ENCODE measurements around the gene CLCA2. TPM values are rescaled to one million over a fixed set of nuclear protein-coding genes. Genes with fewer than 3 reads are reported as not detected.

Gene CLCA2
- total RNA-seq, 1 donor from 2014 or later, result not detected

DNA sequence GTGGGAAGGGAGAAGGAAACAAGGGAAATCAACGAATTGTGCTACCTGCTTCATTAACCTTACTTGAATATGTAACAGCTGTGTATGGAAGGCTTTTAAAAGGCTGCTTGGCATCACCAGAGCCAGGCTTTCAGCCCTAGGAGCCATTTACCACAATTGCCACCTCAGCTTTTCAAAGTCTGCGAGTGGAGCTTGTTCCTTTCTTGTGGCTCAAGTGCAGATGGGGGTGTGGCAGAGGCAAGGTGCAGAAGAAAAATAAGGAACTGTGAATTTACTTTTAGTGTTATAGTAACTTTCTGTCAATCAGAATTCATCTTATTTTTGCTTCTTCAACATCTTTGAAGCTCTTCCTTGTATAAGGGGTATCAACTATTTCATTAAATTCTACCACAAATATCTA, 17.6 kb downstream of the CLCA2 start:
- no peak for DNase-seq (ENCODE audit: low spot score)
- H3K36me3 Mint-ChIP-seq (ENCODE audit: low read depth), result no peaks in the 10 kb centered on the region
- H3K9me3 Mint-ChIP-seq, result no peaks in the 10 kb centered on the region
- peaks cover 7% of the 10 kb centered on the region for H3K27me3 Mint-ChIP-seq (ENCODE audit: low read depth)
- H3K27ac Mint-ChIP-seq, result no peak overlapping the region
- no peak overlapping the region for H3K4me3 Mint-ChIP-seq (ENCODE audit: low read depth)
- intact Hi-C loops (cut with micrococcal nuclease), result no loop called here
- no peaks in the 10 kb centered on the region for H3K4me1 Mint-ChIP-seq (ENCODE audit: low read depth)

DNA sequence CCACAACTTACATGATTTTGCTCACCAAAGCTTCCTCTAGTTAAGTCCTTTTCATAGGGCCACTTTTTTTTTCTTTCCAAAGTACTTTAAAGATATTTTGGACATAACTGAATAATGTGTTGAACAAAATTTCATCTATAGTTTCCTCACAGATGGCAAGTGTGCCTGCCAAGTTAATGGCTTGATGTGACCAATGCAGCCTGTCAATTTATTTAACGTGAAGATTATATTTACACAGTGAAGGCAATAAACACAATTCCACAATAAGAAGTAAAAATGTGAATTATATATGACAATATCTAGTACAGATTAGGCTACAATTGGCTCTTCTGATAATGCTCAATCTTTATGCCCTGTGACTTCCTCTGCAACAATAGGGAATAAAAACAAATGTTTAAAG, 18.0 kb downstream of the CLCA2 start:
- intact Hi-C loops (cut with micrococcal nuclease), result no loop called here
- Mint-ChIP-seq H3K4me1 (ENCODE audit: low read depth) (no peaks in the 10 kb centered on the region), H3K27me3 (ENCODE audit: low read depth) (peaks cover 7% of the 10 kb centered on the region), H3K4me3 (ENCODE audit: low read depth) (no peak overlapping the region), H3K36me3 (ENCODE audit: low read depth) (no peaks in the 10 kb centered on the region), H3K9me3 (no peaks in the 10 kb centered on the region), H3K27ac (no peak overlapping the region)
- DNase-seq (ENCODE audit: low spot score), result no peak

DNA sequence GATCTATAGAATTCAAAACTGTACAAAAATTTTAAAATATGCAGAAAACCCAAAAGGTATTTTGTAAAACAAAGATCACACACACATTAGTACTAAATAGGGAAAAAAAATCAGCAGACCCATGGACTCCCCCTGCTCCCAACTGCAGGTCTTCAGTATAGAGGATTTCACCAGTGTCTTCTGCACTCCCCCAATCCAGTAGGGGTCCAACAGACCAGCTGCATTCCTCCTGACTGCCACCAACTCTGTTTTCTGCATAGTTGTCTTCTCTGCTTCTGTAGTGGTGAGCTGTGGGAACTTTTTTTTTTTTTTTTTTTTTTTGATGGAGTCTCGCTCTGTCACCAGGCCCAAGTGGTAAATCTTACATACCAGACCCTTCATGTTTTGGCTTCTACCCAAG, 21.9 kb downstream of the CLCA2 start:
- peaks cover 3% of the 10 kb centered on the region for H3K27me3 Mint-ChIP-seq (ENCODE audit: low read depth)
- no peaks in the 10 kb centered on the region for H3K9me3 Mint-ChIP-seq
- H3K36me3 Mint-ChIP-seq (ENCODE audit: low read depth), result no peaks in the 10 kb centered on the region
- H3K4me1 Mint-ChIP-seq (ENCODE audit: low read depth), result no peaks in the 10 kb centered on the region
- intact Hi-C loops (cut with micrococcal nuclease), result no loop called here
- no peak overlapping the region for H3K27ac Mint-ChIP-seq
- DNase-seq (ENCODE audit: low spot score), result no peak
- no peak overlapping the region for H3K4me3 Mint-ChIP-seq (ENCODE audit: low read depth)

DNA sequence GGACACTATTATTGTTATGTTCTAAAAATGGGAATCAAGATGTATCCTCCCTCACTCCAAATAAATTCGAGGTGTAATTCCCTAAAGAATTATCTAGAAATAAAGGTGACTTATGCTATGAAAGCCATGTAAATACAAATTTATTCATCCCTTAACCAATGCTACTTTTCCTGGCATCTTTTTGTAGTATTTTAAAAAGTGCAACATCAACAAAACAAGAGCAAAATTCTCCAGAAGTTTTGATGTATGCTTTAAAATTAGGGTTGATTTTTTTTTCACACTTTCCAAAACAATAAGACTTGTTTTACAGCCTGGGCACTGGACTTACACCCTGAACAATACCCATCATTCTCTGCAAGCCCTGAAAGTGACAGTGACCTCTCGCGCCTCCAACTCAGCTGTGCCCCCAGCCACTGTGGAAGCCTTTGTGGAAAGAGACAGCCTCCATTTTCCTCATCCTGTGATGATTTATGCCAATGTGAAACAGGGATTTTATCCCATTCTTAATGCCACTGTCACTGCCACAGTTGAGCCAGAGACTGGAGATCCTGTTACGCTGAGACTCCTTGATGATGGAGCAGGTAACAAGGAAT, 23.3 kb downstream of the CLCA2 start:
- Mint-ChIP-seq H3K9me3 (no peaks in the 10 kb centered on the region), H3K36me3 (ENCODE audit: low read depth) (no peaks in the 10 kb centered on the region), H3K27me3 (ENCODE audit: low read depth) (peaks cover 7% of the 10 kb centered on the region), H3K4me1 (ENCODE audit: low read depth) (no peaks in the 10 kb centered on the region), H3K27ac (no peak overlapping the region), H3K4me3 (ENCODE audit: low read depth) (no peak overlapping the region)
- intact Hi-C loops (cut with micrococcal nuclease), result no loop called here
- DNase-seq (ENCODE audit: low spot score), result no peak

DNA sequence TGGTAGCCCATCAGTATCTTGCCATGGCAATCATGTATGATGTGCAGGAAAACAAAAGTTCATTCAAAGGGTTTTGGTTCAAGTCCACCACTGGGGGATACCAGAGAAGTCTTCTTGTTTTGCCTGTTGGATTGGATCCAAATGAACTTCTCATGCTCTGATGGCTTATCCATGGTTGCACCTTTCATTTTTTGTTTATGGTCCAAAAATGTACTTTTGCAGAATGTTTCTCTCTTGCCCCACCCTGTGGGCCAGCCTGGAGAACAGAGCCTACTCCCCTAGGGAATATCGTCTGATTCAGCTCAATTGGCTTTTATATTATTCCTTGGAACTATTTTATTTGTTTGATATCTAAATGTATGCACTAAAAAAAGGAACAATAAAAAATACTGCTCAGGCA, 24.7 kb downstream of the CLCA2 start:
- H3K36me3 Mint-ChIP-seq (ENCODE audit: low read depth), result no peaks in the 10 kb centered on the region
- no peak for DNase-seq (ENCODE audit: low spot score)
- intact Hi-C loops (cut with micrococcal nuclease), result no loop called here
- H3K27me3 Mint-ChIP-seq (ENCODE audit: low read depth), result peaks cover 10% of the 10 kb centered on the region
- H3K9me3 Mint-ChIP-seq, result no peaks in the 10 kb centered on the region
- no peak overlapping the region for H3K4me3 Mint-ChIP-seq (ENCODE audit: low read depth)
- H3K4me1 Mint-ChIP-seq (ENCODE audit: low read depth), result no peaks in the 10 kb centered on the region
- H3K27ac Mint-ChIP-seq, result no peak overlapping the region

DNA sequence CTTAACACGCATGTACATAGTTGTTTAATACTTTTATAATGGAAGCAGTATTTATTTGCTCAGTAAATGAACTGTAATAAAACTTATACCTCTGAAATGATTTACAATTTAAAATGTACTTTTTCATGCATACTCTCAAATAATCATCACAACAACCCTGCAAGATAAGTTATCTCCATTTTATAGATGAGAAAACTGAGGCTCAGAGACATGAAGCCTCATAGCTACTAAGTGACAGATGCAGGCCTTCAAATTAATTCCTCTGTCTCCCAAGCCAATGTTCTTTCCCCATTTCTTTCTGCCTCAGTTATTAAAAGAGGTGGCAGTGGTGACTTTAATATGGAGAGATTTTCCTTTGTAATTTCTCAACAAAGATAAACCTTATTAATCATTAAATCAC, 25.1 kb downstream of the CLCA2 start:
- Mint-ChIP-seq H3K27me3 (ENCODE audit: low read depth) (peaks cover 10% of the 10 kb centered on the region), H3K9me3 (no peaks in the 10 kb centered on the region), H3K4me1 (ENCODE audit: low read depth) (no peaks in the 10 kb centered on the region), H3K27ac (no peak overlapping the region), H3K36me3 (ENCODE audit: low read depth) (no peaks in the 10 kb centered on the region), H3K4me3 (ENCODE audit: low read depth) (no peak overlapping the region)
- intact Hi-C loops (cut with micrococcal nuclease), result no loop called here
- DNase-seq (ENCODE audit: low spot score), result no peak

DNA sequence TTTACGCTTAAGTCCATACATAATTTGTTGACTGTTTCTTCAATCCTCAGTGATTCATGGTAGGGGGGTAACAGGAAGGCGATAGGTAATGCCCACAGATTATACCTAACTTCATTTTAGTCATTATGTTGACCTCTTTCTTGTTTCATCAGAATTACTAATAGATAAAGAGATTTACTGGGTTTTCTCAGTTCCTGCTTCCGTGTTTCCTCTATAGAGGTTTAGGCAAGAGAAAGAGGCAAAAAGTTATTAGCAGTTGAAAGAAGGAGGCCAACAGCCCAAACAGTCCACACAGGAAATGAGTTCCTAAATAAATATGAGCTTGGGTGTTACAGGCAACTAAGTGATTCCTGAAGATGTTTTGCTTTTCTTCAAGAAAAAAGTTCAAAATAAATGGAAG, 26.9 kb downstream of the CLCA2 start:
- Mint-ChIP-seq H3K4me1 (ENCODE audit: low read depth) (no peaks in the 10 kb centered on the region), H3K9me3 (no peaks in the 10 kb centered on the region), H3K27me3 (ENCODE audit: low read depth) (peaks cover 15% of the 10 kb centered on the region), H3K36me3 (ENCODE audit: low read depth) (no peaks in the 10 kb centered on the region), H3K27ac (no peak overlapping the region), H3K4me3 (ENCODE audit: low read depth) (no peak overlapping the region)
- no peak for DNase-seq (ENCODE audit: low spot score)
- intact Hi-C loops (cut with micrococcal nuclease), result no loop called here

DNA sequence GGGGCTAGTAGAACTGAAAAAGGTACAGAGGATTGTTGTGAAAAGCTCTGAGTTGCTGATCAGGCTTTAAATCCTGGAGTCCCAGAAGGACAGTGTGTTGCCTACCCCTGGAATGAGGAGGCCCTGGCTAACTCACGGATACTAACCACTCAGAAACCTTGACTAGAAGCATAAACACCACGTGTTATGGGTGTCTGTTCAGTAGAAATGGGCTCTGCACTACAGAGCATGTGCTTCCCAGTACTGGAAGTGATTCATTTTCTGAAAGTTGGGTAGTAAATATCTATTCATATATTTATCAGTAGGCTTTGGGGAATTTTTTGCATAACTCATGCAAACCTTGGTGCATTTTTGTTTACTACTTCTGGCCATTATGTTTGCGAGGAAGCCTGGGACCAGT, 29.7 kb downstream of the CLCA2 start:
- Mint-ChIP-seq H3K27ac (no peak overlapping the region), H3K4me3 (ENCODE audit: low read depth) (no peak overlapping the region), H3K4me1 (ENCODE audit: low read depth) (no peaks in the 10 kb centered on the region), H3K36me3 (ENCODE audit: low read depth) (no peaks in the 10 kb centered on the region), H3K27me3 (ENCODE audit: low read depth) (peaks cover 25% of the 10 kb centered on the region), H3K9me3 (no peaks in the 10 kb centered on the region)
- intact Hi-C loops (cut with micrococcal nuclease), result no loop called here
- DNase-seq (ENCODE audit: low spot score), result no peak

DNA sequence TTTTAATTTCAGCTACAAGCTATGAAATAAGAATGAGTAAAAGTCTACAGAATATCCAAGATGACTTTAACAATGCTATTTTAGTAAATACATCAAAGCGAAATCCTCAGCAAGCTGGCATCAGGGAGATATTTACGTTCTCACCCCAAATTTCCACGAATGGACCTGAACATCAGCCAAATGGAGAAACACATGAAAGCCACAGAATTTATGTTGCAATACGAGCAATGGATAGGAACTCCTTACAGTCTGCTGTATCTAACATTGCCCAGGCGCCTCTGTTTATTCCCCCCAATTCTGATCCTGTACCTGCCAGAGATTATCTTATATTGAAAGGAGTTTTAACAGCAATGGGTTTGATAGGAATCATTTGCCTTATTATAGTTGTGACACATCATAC, 31.1 kb downstream of the CLCA2 start:
- no peak for DNase-seq (ENCODE audit: low spot score)
- intact Hi-C loops (cut with micrococcal nuclease), result no loop called here
- H3K27me3 Mint-ChIP-seq (ENCODE audit: low read depth), result peaks cover 25% of the 10 kb centered on the region
- H3K4me1 Mint-ChIP-seq (ENCODE audit: low read depth), result no peaks in the 10 kb centered on the region
- H3K4me3 Mint-ChIP-seq (ENCODE audit: low read depth), result no peak overlapping the region
- H3K27ac Mint-ChIP-seq, result no peak overlapping the region
- no peaks in the 10 kb centered on the region for H3K9me3 Mint-ChIP-seq
- no peaks in the 10 kb centered on the region for H3K36me3 Mint-ChIP-seq (ENCODE audit: low read depth)

DNA sequence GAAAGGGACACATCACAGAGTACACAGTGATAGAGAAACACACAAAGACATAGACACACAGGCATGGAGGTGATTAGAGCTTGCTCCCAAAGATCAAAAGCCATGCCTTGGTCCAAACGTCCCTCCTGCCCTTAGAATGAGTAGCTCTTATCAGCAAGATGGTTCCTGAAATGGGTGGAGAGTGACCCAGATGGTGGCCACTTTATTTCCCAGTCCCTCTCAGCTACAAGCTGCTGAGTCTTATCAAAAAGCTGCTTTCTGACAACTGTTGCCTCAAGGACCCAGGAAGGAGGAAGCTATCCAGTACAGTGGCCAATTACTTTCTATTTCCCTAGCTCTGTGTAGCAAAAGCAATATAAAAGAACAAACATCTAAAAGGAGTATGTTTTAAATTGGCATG, 37.0 kb downstream of the CLCA2 start:
- H3K9me3 Mint-ChIP-seq, result no peaks in the 10 kb centered on the region
- no peak for DNase-seq (ENCODE audit: low spot score)
- H3K27me3 Mint-ChIP-seq (ENCODE audit: low read depth), result peaks cover 12% of the 10 kb centered on the region
- H3K4me3 Mint-ChIP-seq (ENCODE audit: low read depth), result no peak overlapping the region
- intact Hi-C loops (cut with micrococcal nuclease), result no loop called here
- no peak overlapping the region for H3K27ac Mint-ChIP-seq
- no peaks in the 10 kb centered on the region for H3K4me1 Mint-ChIP-seq (ENCODE audit: low read depth)
- H3K36me3 Mint-ChIP-seq (ENCODE audit: low read depth), result no peaks in the 10 kb centered on the region

DNA sequence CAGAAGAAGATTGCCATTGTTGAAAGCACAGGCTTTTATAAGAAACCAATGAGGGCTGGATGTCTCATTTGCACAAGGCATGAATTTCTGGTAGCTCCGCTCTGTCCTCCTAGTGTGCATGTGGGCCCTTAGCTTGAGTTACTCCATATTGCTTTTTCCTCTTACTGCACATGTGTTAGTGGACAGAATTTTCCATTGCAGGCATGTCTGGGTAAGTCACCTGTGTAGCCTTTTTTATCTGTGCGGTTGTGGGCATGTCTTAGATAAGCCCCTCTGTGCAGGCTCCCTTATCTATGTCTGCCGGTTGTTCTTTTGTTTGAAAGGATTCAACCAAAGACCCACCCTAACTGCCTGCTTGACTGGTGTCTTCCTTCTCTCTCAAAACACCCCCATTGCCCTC, 37.5 kb downstream of the CLCA2 start:
- H3K27ac Mint-ChIP-seq, result no peak overlapping the region

DNA sequence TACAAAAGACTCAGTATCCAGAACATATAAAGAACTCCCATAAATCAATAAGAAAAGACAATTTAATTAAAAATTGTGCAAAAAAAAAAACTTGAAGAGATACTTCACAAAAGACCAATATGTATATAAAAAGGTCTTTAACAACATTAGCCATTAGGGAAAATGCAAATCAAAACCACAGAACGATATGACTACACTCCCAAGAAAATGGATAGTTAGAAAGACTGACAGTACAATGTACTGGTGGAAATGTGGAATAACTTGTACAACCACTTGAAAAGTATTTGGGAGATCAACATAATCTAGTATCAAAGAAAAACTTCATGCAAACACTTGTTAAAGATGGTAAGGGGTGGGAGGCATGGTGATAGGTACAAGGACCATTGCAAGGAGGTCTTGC, 40.8 kb downstream of the CLCA2 start:
- Mint-ChIP-seq H3K27me3 (ENCODE audit: low read depth) (no peaks in the 10 kb centered on the region), H3K36me3 (ENCODE audit: low read depth) (no peaks in the 10 kb centered on the region), H3K4me1 (ENCODE audit: low read depth) (no peaks in the 10 kb centered on the region), H3K27ac (no peak overlapping the region), H3K9me3 (no peaks in the 10 kb centered on the region), H3K4me3 (ENCODE audit: low read depth) (no peak overlapping the region)
- DNase-seq (ENCODE audit: low spot score), result no peak
- intact Hi-C loops (cut with micrococcal nuclease), result no loop called here

More for the DNA sequence above, 37.5 kb downstream of the CLCA2 start:
- no peaks in the 10 kb centered on the region for H3K36me3 Mint-ChIP-seq (ENCODE audit: low read depth)
- no peaks in the 10 kb centered on the region for H3K9me3 Mint-ChIP-seq
- no peak overlapping the region for H3K4me3 Mint-ChIP-seq (ENCODE audit: low read depth)
- peaks cover 11% of the 10 kb centered on the region for H3K27me3 Mint-ChIP-seq (ENCODE audit: low read depth)
- no peaks in the 10 kb centered on the region for H3K4me1 Mint-ChIP-seq (ENCODE audit: low read depth)
- intact Hi-C loops (cut with micrococcal nuclease), result no loop called here
- DNase-seq (ENCODE audit: low spot score), result no peak

DNA sequence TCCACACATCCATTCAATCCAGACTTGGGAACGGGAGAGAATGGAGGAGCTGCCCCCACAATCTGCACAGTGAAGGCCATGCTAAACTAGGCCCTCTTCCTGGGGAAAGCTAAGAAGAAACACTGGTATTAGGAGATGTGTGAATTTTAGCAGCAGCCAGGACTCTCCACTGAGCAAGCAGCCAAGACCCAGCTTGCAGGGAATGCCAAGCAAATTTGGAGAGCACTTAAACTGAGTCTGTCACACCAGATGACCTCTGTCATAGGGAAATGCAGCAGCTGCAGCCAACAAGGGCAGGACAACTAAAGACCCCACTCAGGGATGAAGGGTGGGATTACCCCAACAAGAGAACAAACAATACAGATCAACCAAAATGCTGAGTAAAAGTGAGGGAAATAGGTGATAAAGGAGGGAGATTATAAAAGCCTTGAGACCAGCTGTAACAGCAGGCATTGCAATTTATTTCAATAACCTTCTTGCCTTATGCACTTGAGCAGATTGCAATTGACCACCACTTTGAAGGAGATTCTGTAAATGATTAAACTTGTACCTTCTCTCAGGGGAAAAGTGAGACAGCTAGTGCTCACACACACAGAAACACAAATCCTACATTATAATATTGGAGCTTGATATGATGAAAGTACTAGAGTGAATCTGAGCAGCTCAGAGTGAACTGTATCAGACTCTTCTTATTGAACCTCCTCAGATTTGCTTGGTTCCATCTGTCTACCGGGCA, 42.3 kb downstream of the CLCA2 start:
- H3K27ac Mint-ChIP-seq, result no peak overlapping the region
- peaks cover 2% of the 10 kb centered on the region for H3K27me3 Mint-ChIP-seq (ENCODE audit: low read depth)
- H3K36me3 Mint-ChIP-seq (ENCODE audit: low read depth), result no peaks in the 10 kb centered on the region
- no peaks in the 10 kb centered on the region for H3K9me3 Mint-ChIP-seq
- H3K4me3 Mint-ChIP-seq (ENCODE audit: low read depth), result no peak overlapping the region
- no peak for DNase-seq (ENCODE audit: low spot score)
- intact Hi-C loops (cut with micrococcal nuclease), result no loop called here
- no peaks in the 10 kb centered on the region for H3K4me1 Mint-ChIP-seq (ENCODE audit: low read depth)

Data from activated T-helper 2 cell treated with anti-CD3 and anti-CD28 coated beads, Interferon-gamma antibody, Interleukin-2, Interleukin-4, amounts not matched to agents 10 μg/mL and 5 μg/mL and 100 μg/mL, durations not matched to agents 14 hours and 24 hours and 36 hours (primary cell).